IMR-90 (cell line): ENCODE results near the gene KIR3DL1. TPM values are rescaled to one million over a fixed set of nuclear protein-coding genes. Genes with fewer than 3 reads are reported as not detected.

ENCODE experiments used
- ATAC-seq: fragments of 200-7000 bp; cut with Tn5 transposase; 2 replicates; pipeline ENCODE4 v1.9.1; 2020; ENCODE audit warnings: low read depth, mild to moderate bottlenecking, moderate library complexity
- BruUV-seq: library from RNA; stranded (reverse); fragments of 400-500 nt; replicated peaks from 2 replicates; lab custom pipeline; 2021; lab: Mats Ljungman, UMichigan
- CTCF ChIA-PET: fragments of 300-600 bp; formaldehyde crosslinking; extraction: SDS; loops from one replicate; lab custom pipeline; 2021; ENCODE audit warnings: antibody characterized with exemption; lab: Yijun Ruan, JAX
- POLR2A ChIA-PET: fragments of 300-600 bp; sonication (Branson Sonifier 250); formaldehyde crosslinking; loops from one replicate; lab custom pipeline; 2022; ENCODE audit warnings: antibody characterized with exemption; ENCODE audit not compliant: unreplicated experiment; lab: Charles Lee
- DNase-seq: peaks from one replicate; pipeline ENCODE4 v3.0.0; 2013
- H2AFZ ChIP-seq: replicated peaks from 2 replicates; pipeline ENCODE3; 2013; ENCODE audit warnings: low read length, mild to moderate bottlenecking; ENCODE audit not compliant: poor library complexity
- H2AK5ac ChIP-seq: 2 replicates; pipeline ENCODE4 v1.6.1; 2013; ENCODE audit warnings: low read depth, low read length, inconsistent platforms
- H2AK9ac ChIP-seq: replicated peaks from 2 replicates; pipeline ENCODE3; 2013; ENCODE audit warnings: mild to moderate bottlenecking, low read depth, low read length, moderate library complexity; ENCODE audit not compliant: poor library complexity
- H2BK120ac ChIP-seq: 2 replicates; pipeline ENCODE4 v1.6.1; 2013; ENCODE audit warnings: low read depth, low read length, inconsistent platforms
- H2BK15ac ChIP-seq: 3 replicates; pipeline ENCODE4 v1.6.1; 2013; ENCODE audit warnings: low read depth, low read length, inconsistent platforms
- H2BK20ac ChIP-seq: 2 replicates; pipeline ENCODE4 v1.6.1; 2013; ENCODE audit warnings: low read depth, mild to moderate bottlenecking, inconsistent platforms, low read length, moderate library complexity
- H2BK5ac ChIP-seq: 2 replicates; pipeline ENCODE4 v1.6.1; 2013; ENCODE audit warnings: mild to moderate bottlenecking, low read depth, low read length, inconsistent platforms; ENCODE audit not compliant: poor library complexity, severe bottlenecking
- H3K14ac ChIP-seq: replicated peaks from 2 replicates; pipeline ENCODE4 v1.6.1; 2013; ENCODE audit warnings: low read depth, low read length, inconsistent platforms
- H3K18ac ChIP-seq: 2 replicates; pipeline ENCODE4 v1.6.1; 2013; ENCODE audit warnings: low read depth, low read length, control low read depth
- H3K23ac ChIP-seq: 2 replicates; pipeline ENCODE4 v1.6.1; 2013; ENCODE audit warnings: low read depth, low read length, inconsistent platforms
- H3K27ac ChIP-seq: 2 replicates; pipeline ENCODE4 v1.5.1; 2013; ENCODE audit warnings: mild to moderate bottlenecking, control low read depth, low read length; ENCODE audit not compliant: insufficient read depth
- H3K27me3 ChIP-seq: 2 replicates; pipeline ENCODE4 v1.6.1; 2013; ENCODE audit warnings: low read length; ENCODE audit not compliant: control insufficient read depth, insufficient read depth
- H3K36me3 ChIP-seq: 2 replicates; pipeline ENCODE4 v1.6.1; 2013; ENCODE audit warnings: low read length, mixed read lengths; ENCODE audit not compliant: control insufficient read depth, insufficient read depth
- H3K4ac ChIP-seq: 2 replicates; pipeline ENCODE4 v1.6.1; 2013; ENCODE audit warnings: low read depth, low read length, inconsistent platforms
- H3K4me1 ChIP-seq: 2 replicates; pipeline ENCODE4 v1.6.1; 2013; ENCODE audit warnings: low read length, mixed read lengths; ENCODE audit not compliant: control insufficient read depth, insufficient read depth
- H3K4me2 ChIP-seq: 2 replicates; pipeline ENCODE4 v1.6.1; 2013; ENCODE audit warnings: low read depth, mild to moderate bottlenecking, control low read depth, low read length, moderate library complexity
- H3K4me3 ChIP-seq: 2 replicates; pipeline ENCODE4 v1.5.1; 2013; ENCODE audit warnings: low read depth, mild to moderate bottlenecking, control low read depth, low read length, moderate library complexity; ENCODE audit not compliant: insufficient read depth
- H3K56ac ChIP-seq: 2 replicates; pipeline ENCODE4 v1.6.1; 2013; ENCODE audit warnings: low read length, inconsistent platforms; ENCODE audit not compliant: insufficient read depth; ENCODE audit errors: extremely low read depth
- H3K79me1 ChIP-seq, 2 experiments: 2 replicates each; pipeline ENCODE4 v1.6.1; 2013; ENCODE audit warnings: low read length in 2 of 2, inconsistent platforms in 1 of 2, low read depth in 1 of 2
- H3K9ac ChIP-seq: 2 replicates; pipeline ENCODE4 v1.6.1; 2013; ENCODE audit warnings: low read depth, low read length, control low read depth
- H3K9me1 ChIP-seq: 2 replicates; pipeline ENCODE4 v1.6.1; 2013; ENCODE audit warnings: low read length, inconsistent platforms; ENCODE audit not compliant: insufficient read depth
- H3K9me3 ChIP-seq: 2 replicates; pipeline ENCODE4 v1.6.1; 2013; ENCODE audit warnings: low read length; ENCODE audit not compliant: control insufficient read depth, insufficient read depth
- H4K20me1 ChIP-seq: 2 replicates; pipeline ENCODE4 v1.6.1; 2013; ENCODE audit warnings: low read length, inconsistent platforms; ENCODE audit not compliant: insufficient read depth
- H4K5ac ChIP-seq: 2 replicates; pipeline ENCODE4 v1.6.1; 2013; ENCODE audit warnings: mild to moderate bottlenecking, low read depth, low read length, control low read depth
- H4K8ac ChIP-seq, 2 experiments: 2 replicates each; pipeline ENCODE4 v1.6.1; 2013; ENCODE audit warnings: low read depth in 2 of 2, low read length in 2 of 2, control low read depth in 1 of 2, inconsistent platforms in 1 of 2
- H4K91ac ChIP-seq: 2 replicates; pipeline ENCODE4 v1.6.1; 2013; ENCODE audit warnings: low read depth, low read length, inconsistent platforms; ENCODE audit not compliant: insufficient read depth
- MAFK ChIP-seq: IDR thresholded peaks from 2 replicates; pipeline ENCODE4 v1.6.1; 2012; ENCODE audit warnings: low read depth, low read length, improper control_type of control experiment
- NFE2L2 ChIP-seq: fragments of 150-350 bp; IDR thresholded peaks from 2 replicates; pipeline ENCODE4 v1.6.1; 2016; ENCODE audit warnings: low read depth, mild to moderate bottlenecking, low read length
- RAD21 ChIP-seq: IDR thresholded peaks from 2 replicates; pipeline ENCODE4 v1.6.1; 2012; ENCODE audit warnings: low read length, improper control_type of control experiment
- WGBS, 2 experiments: methylation state at CpG; one replicate each; pipeline versions ENCODE4 v1.1.5 to v1.1.7; 2013; ENCODE audit warnings: missing lambda C conversion rate in 2 of 2; ENCODE audit not compliant: insufficient read length in 1 of 2; ENCODE audit errors: extremely low coverage in 2 of 2; 5-methylcytosine and 5-hydroxymethylcytosine counted together
- dilution Hi-C: fragments of 300-500 bp; cut with HindIII; formaldehyde crosslinking; loops from one replicate; pipeline ENCODE4 v1.14.3; 2018; ENCODE audit warnings: low sequenced_read_pairs; ENCODE audit not compliant: unreplicated experiment
- in situ Hi-C: fragments of 300-500 bp; cut with MboI; formaldehyde crosslinking; loops from 3 replicates; pipeline ENCODE4 v1.14.3; 2019; ENCODE audit warnings: low sequenced_read_pairs, inconsistent platforms, mixed read lengths
- intact Hi-C: fragments of 100-400 bp; cut with micrococcal nuclease; formaldehyde crosslinking; loops from 2 replicates; pipeline ENCODE4 v1.10.0; 2022
- polyA plus RNA-seq, 3 experiments: library from polyadenylated mRNA; depleted of rRNA; stranded (reverse); fragments of >200 nt; gene quantifications; 2 replicates each; pipeline ENCODE4 v1.2.3, GENCODE V29; 2012; ENCODE audit warnings: low replicate concordance in 1 of 3
- total RNA-seq: library from RNA; depleted of rRNA; stranded (reverse); fragments of >200 nt; gene quantifications from 2 replicates; pipeline ENCODE4 v1.2.3, GENCODE V29; 2012

The KIR3DL1 gene
- total and polyA plus RNA-seq, 2 of the 4 experiments (the other 2 are of a cell fraction) = not detected

GRCh38 chr19:54803410-54803809 lies 12.9 kb upstream of the KIR3DL1 start, which contains the start of gene KIR2DL4:
Gene KIR2DL4 (plus strand): TSS chr19:54803610. CDS start chr19:54803652, 42 bp downstream.
- H4K91ac ChIP-seq = no peak within 1 kb of the TSS
- no peaks in the 10 kb centered on the region for H3K79me1 ChIP-seq
- H3K14ac ChIP-seq = no peak within 1 kb of the TSS
- H4K8ac ChIP-seq = no peak within 1 kb of the TSS
- H3K27ac ChIP-seq = no peak within 1 kb of the TSS
- H4K5ac ChIP-seq = no peak within 1 kb of the TSS
- H3K4me3 ChIP-seq = no peak within 1 kb of the TSS
- ChIA-PET POLR2A (no interaction called here), CTCF (no interaction called here)
- TF ChIP-seq RAD21 = no peak
- TF ChIP-seq NFE2L2 = no peak
- TF ChIP-seq MAFK = no peak
- H2BK120ac ChIP-seq = no peak within 1 kb of the TSS
- intact Hi-C loops (no loop called here), in situ Hi-C loops (no loop called here), dilution Hi-C loops (no loop called here)
- no peaks in the 10 kb centered on the region for H3K27me3 ChIP-seq
- H3K36me3 ChIP-seq = no peaks in the 10 kb centered on the region
- no peaks in the 10 kb centered on the region for H3K9me1 ChIP-seq
- no peak within 1 kb of the TSS for H3K9ac ChIP-seq
- ATAC-seq (no peak), DNase-seq (no peak)
- no peak within 1 kb of the TSS for H3K18ac ChIP-seq
- no peak within 1 kb of the TSS for H2BK15ac ChIP-seq
- no peaks in the 10 kb centered on the region for H4K20me1 ChIP-seq
- no peak within 1 kb of the TSS for H2BK5ac ChIP-seq
- no peak within 1 kb of the TSS for H3K4ac ChIP-seq
- no peak within 1 kb of the TSS for H2AK5ac ChIP-seq
- no peak within 1 kb of the TSS for H3K23ac ChIP-seq
- H2AFZ ChIP-seq = peak within 1 kb of the TSS; percentile 21
- no peak within 1 kb of the TSS for H2BK20ac ChIP-seq
- 67% methylated on average over 3 of the region's 10 CpGs; no CpG with 5 or more reads in 1 of the 2 experiments for WGBS, 2 experiments
- no TSS peak for BruUV-seq
- H2AK9ac ChIP-seq = no peak within 1 kb of the TSS
- H3K4me1 ChIP-seq = no peaks in the 10 kb centered on the region
- H3K56ac ChIP-seq = no peak within 1 kb of the TSS
- peaks cover 24% of the 10 kb centered on the region; the same call in 1 of the 2 replicates for H3K9me3 ChIP-seq
- H3K4me2 ChIP-seq = no peak within 1 kb of the TSS
